HG03354 (cell line): ENCODE data around the gene TIMM44.
"Not testable (repeated sequence)": the region's sequence is repeated elsewhere in the genome, so short reads cannot be mapped to it uniquely, and the experiment has no call there.

Source experiments
- ATAC-seq: cut with Tn5 transposase; IDR thresholded peaks from one replicate; pipeline ENCODE4 v1.9.1; 2021; ENCODE audit warnings: mild to moderate bottlenecking; ENCODE audit not compliant: unreplicated experiment, poor library complexity, severe bottlenecking

The TIMM44 gene

GRCh38 chr19:7918062-7918614 is 25.3 kb downstream of the TIMM44 start:
- ATAC-seq = not testable (repeated sequence)

GRCh38 chr19:7917267-7918061 is 26.0 kb downstream of the TIMM44 start:
- ATAC-seq = no peak

GRCh38 chr19:7916955-7917266 is 26.6 kb downstream of the TIMM44 start:
- ATAC-seq = no peak

- no peak for ATAC-seq
These were observed 27.1 kb downstream of the TIMM44 start for GRCh38 chr19:7916103-7916954.

GRCh38 chr19:7915250-7916102 is 28.0 kb downstream of the TIMM44 start:
- no peak for ATAC-seq

- ATAC-seq = no peak
These were observed 28.8 kb downstream of the TIMM44 start, which contains the start of gene TGFBR3L for GRCh38 chr19:7914598-7915045. Gene TGFBR3L, plus strand, starts transcription at chr19:7914830.

GRCh38 chr19:7914099-7914498 is 29.4 kb downstream of the TIMM44 start:
- no peak for ATAC-seq

GRCh38 chr19:7913652-7914051 is 29.8 kb downstream of the TIMM44 start:
- ATAC-seq = no peak

- ATAC-seq = no peak
These were observed 30.5 kb downstream of the TIMM44 start for GRCh38 chr19:7912697-7913564.

- ATAC-seq = no peak
These were observed 31.2 kb downstream of the TIMM44 start for GRCh38 chr19:7912144-7912696.

GRCh38 chr19:7911508-7912143 is 31.8 kb downstream of the TIMM44 start:
- no peak for ATAC-seq

GRCh38 chr19:7910321-7911161 is 32.9 kb downstream of the TIMM44 start:
- ATAC-seq = no peak

GRCh38 chr19:7909471-7910067 is 33.9 kb downstream of the TIMM44 start:
- no peak for ATAC-seq

- ATAC-seq = no peak
These were observed 34.6 kb downstream of the TIMM44 start for GRCh38 chr19:7908742-7909461.

GRCh38 chr19:7908078-7908699 is 35.3 kb downstream of the TIMM44 start:
- no peak for ATAC-seq

- no peak for ATAC-seq
These were observed 35.9 kb downstream of the TIMM44 start for GRCh38 chr19:7907544-7907943.
